Activated T-helper 2 cell treated with anti-CD3 and anti-CD28 coated beads, Interferon-gamma antibody, Interleukin-2, Interleukin-4, amounts not matched to agents 10 μg/mL and 5 μg/mL and 100 μg/mL, durations not matched to agents 14 hours and 24 hours and 36 hours (primary cell): ENCODE results near the gene NPIPB12. TPM values are rescaled to one million over a fixed set of nuclear protein-coding genes. Genes with fewer than 3 reads are reported as not detected.
"Not testable (repeated sequence)": the region's sequence is repeated elsewhere in the genome, so short reads cannot be mapped to it uniquely, and the experiment has no call there.

Experiments
- DNase-seq: peaks from one replicate; pipeline ENCODE4 v3.0.0; 2021; ENCODE audit warnings: low spot score
- H3K27ac Mint-ChIP-seq: one replicate; pipeline ENCODE4 v1.8.0; 2021; ENCODE audit warnings: mixed read lengths
- H3K27me3 Mint-ChIP-seq: one replicate; pipeline ENCODE4 v1.8.0; 2021; ENCODE audit warnings: low read depth, mixed read lengths
- H3K36me3 Mint-ChIP-seq: one replicate; pipeline ENCODE4 v1.8.0; 2021; ENCODE audit warnings: low read depth, mixed read lengths
- H3K4me1 Mint-ChIP-seq: one replicate; pipeline ENCODE4 v1.8.0; 2021; ENCODE audit warnings: low read depth, mixed read lengths
- H3K4me3 Mint-ChIP-seq: one replicate; pipeline ENCODE4 v1.8.0; 2021; ENCODE audit warnings: low read depth, mild to moderate bottlenecking, moderate library complexity, mixed read lengths
- H3K9me3 Mint-ChIP-seq: one replicate; pipeline ENCODE4 v1.8.0; 2021; ENCODE audit warnings: mixed read lengths
- intact Hi-C: fragments of 100-400 bp; cut with micrococcal nuclease; formaldehyde crosslinking; loops from one replicate; pipeline ENCODE4 v1.15.1; 2023
- total RNA-seq: library from RNA; stranded (reverse); gene quantifications from 2 replicates; pipeline ENCODE4 v1.2.3, GENCODE V29; 2022

NPIPB12 gene
- total RNA-seq, 1 donor from 2014 or later, result 76.6 TPM

DNA sequence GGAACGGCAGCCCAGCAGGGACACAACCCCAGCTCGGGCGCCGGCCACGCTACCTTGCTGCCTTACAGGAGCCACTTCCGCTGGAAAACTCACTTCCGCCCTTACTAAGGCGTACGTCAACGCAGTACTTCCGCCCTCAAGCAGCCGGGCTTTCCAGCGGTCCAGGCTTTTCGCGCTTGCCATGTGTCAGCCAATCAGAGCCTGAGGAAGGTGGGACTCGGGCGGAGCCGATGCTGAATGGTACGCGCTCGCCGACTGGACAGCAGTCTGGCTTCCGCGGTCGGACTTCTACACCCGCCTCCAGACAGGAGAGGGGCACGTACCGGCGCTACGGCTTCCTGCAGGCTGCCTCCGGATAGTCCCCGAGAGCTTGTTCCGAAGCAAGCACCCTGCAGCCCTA, 51.9 kb downstream of the NPIPB12 start, which contains the start of the genes BOLA2 and SLX1B:
TSS of gene BOLA2 (minus strand) at position 83 of the 400 bp plus-strand sequence. CDS start 98 bp downstream, outside the sequence.
TSS of gene SLX1B (plus strand) at position 265 of the 400 bp plus-strand sequence.
- H3K36me3 Mint-ChIP-seq, H3K9me3 Mint-ChIP-seq, H3K27me3 Mint-ChIP-seq, DNase-seq, H3K4me3 Mint-ChIP-seq, intact Hi-C loops, H3K27ac Mint-ChIP-seq, H3K4me1 Mint-ChIP-seq: not testable (repeated sequence)

DNA sequence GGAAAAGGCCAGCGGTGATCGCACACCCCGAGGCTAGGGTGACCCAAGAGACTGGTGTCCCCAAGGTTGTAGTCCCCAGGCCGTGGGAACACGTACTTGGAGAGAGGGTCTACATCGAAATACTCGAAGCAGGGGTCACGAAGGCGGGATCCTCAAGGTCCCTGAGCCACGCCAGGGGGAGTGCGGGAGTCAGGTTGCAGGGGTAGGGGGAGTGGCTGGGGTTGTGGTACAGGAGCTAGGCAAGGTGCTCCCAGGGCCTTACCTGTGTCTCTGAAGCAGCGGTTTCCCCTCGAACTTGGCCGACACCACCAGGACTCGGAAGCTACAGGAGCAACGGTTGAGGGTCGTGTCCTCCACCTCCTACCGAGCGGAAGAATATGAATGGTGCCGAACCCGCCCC, 52.5 kb downstream of the NPIPB12 start:
- intact Hi-C loops, DNase-seq, H3K27ac Mint-ChIP-seq, H3K4me3 Mint-ChIP-seq, H3K9me3 Mint-ChIP-seq, H3K36me3 Mint-ChIP-seq, H3K27me3 Mint-ChIP-seq, H3K4me1 Mint-ChIP-seq: not testable (repeated sequence)

Other genes starting within 250 kb of the NPIPB12 start
- 2.3 and 2.4 TPM in 2 replicates for gene NPIPB11, start 99.7 kb downstream of the NPIPB12 start, total RNA-seq
- 16.0 and 22.7 TPM in 2 replicates for gene BOLA2, start 52.1 kb downstream of the NPIPB12 start, total RNA-seq
- 80.0 and 86.5 TPM in 2 replicates for gene SLX1B, start 51.9 kb downstream of the NPIPB12 start, total RNA-seq
- gene SULT1A4, start 46.5 kb downstream of the NPIPB12 start, total RNA-seq, result 2.7 and 3.1 TPM in 2 replicates
- 254 and 258 TPM in 2 replicates for gene SPN, start 156.8 kb upstream of the NPIPB12 start, total RNA-seq
- 24.1 and 29.0 TPM in 2 replicates for gene QPRT, start 172.8 kb upstream of the NPIPB12 start, total RNA-seq
- 18.0 and 18.5 TPM in 2 replicates for gene C16orf54, start 239.6 kb upstream of the NPIPB12 start, total RNA-seq